Stimulated activated CD8-positive, alpha-beta memory T cell treated with anti-CD3 and anti-CD28 coated beads, Interleukin-7, amount 100 ng/mL, for 24 hours (primary cell): ENCODE data around the gene BICRA.
A peak's percentile ranks its signal among the peaks of the same experiment; 100 is the strongest.

ENCODE experiments used
- DNase-seq: peaks from one replicate; pipeline ENCODE4 v3.0.0-alpha.2; 2020; ENCODE audit warnings: low read depth

Gene BICRA

DNA sequence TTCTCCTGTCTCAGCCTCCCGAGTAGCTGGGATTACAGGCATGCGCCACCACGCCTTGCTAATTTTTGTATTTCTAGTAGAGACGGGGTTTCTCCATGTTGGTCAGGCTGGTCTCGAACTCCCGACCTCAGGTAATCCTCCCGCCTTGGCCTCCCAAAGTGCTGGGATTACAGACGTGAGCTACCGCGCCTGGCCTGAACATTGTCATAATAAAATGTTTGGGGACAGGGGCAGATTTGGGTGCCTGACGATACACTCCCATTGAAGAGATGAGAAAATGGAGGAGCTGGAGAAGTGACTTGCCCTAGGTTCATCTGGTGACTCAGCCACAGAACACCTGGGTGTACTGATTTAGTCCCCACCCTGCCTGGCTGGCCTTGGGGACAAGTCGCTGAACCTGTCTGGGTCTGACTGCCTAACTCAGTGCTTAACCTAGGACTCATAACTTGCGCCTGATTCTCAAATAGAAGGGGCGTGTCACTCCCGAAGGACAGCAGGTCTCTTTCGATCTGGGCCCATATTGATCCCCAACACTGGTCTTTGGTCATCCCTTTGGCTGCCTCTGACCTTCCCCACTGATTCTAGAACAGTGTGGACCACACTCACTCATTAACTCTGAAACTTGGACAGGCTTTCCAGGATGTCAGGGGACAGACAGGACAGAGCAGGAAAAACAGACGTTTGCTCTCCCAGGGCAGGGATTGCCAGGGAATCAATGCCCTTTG is 7.6 kb upstream of the BICRA start:
- no peak for DNase-seq

DNA sequence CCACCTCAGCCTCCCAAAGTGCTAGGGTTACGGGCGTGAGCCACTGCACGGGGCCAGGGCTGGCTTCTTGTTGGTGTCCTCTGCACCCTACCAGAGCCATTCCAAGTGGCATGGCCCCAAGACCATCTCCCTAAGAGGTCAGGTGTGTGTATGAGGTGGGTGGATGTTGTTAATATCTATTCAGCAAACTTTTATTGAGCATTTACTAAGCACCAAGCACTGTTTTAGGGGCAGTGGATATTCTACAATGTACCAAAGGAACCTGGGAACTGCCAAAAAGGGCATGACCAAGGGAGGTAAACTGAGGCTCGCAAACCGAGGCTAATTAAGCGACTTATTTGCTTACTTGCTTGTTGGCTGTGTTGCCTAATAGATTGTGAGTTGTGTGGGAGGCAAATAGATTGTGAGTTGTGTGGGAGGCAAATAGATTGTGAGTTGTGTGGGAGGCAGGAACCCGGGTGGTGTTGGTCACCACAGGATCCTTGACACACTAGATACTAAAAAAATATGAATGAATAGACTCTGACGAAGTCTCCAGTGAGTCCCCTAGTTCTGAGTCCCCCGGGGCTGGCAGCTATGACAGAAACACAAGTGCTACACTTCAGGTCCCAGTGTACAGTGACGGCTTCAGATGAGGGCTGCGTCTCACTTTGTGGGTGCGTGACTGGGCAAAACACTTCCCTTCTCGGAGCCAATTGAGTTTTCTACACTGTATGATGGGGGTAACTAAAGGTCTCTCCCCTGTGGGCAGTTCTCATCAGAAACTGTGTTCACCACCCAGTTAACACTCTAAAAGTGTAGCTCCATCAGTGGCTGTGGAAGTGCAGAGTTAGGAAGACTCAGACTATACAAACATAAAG is 5.0 kb upstream of the BICRA start:
- no peak for DNase-seq

DNA sequence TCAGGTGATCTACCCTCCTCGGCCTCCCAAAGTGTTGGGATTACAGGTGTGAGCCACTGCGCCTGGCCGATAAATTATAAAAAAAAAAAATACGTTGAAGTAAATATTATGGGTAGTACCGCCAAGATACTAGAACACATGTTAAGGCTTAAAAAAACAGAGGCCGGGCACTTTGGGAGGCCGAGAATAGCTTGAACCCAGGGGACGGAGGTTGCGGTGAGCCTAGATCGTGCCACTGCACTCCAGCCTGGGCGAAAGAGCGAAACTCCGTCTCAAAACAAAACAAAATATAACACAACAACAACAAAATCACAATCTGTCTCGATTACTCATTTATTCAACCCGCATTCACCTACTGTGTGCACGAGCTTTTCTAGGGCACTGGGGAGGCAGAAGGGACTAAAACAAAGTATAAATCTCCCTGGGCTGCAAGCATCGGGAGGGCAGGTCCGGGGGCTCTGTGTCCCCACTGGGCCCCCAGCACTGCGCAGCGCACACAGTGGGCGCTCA is 1.3 kb upstream of the BICRA start:
- DNase-seq, result no peak

DNA sequence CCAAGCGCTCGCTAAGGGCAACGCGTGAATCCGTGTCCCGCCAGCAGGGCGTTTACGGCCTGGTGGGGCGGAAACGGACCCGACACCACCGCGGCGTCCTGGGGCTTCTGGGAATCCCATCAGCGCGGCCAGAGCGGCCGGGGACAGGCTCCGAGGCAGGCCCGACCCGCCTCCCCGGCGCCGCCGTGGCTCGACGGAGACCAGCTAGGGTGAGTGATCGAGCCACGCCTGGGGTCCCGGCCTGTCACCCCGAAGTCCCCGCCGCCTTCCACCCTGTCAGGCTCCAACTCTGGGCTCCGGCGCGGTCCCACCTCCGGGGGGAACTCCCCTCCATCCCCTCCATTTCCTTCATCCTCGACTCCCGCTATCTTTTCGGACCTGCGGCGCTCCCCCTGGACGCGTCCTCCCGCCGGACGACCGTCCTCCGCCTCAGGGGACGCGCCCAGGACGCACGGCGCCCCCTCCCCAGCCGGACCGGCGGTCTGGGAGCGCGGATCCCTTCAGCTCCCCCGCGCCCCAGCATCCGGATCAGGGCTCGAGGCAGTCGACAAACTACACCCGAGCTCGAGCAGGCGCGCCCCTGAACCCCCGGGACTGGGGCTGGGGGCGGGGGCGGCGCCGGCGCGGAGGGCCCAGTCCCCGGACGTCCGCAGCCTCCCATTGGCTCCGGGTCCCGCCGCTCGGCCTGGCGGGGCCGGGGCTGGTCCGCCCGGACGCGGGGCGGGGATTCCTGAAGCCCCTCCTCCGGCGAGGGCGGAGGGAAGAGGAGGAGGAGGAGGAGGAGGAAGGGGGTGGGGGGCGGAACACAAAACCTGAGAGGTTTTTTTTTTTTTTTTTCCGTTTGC is 638 bp upstream of the BICRA start:
- DNase-seq, result peak; percentile 90

DNA sequence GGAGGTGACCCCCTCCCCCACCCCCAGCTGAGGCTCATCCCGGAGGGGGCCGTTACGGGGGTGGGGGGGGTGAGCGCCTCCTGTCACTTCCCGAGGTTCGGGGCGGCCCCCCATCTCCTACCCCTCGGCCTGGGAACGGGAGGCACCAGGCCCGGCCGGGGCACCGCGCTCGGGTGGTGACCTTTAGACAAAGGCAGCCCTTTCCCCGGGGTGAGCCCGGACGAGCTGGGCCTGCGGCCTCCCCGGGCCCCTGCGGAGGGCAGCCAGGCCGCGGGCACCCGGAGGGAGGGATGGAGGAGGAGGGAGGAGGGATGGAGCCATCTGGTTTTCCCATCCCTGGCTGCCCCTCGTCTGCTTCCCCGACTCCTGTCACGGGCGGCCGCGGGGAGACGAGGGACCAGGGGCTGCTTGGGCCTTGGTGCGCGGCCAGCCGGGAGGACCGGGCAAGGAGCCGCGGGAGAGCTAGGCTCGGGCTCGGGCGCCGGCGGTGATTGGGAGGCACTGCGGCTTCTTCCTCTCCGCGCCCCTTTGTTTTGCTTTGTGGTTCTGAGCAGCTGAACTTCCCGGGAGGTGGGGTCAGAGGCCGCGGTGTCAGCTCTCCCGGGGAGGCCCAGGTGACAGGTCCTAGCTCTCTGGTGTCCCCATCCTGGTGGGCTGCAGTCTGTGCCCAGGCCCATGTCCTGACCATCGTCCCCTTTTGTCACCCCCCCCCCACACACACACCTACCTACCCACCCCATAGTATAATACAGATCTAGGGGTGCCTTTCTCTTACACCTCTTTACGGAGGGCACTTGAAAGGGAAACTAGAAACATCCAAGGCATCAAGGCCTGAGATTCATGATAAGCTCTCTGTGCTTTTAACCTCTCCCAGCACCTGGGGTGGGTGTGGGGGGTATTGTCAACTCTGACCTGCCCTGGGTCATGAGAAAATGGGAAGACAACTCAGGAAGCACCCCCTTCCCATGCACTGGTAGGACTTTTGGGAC is 1.3 kb downstream of the BICRA start:
- DNase-seq, result no peak

DNA sequence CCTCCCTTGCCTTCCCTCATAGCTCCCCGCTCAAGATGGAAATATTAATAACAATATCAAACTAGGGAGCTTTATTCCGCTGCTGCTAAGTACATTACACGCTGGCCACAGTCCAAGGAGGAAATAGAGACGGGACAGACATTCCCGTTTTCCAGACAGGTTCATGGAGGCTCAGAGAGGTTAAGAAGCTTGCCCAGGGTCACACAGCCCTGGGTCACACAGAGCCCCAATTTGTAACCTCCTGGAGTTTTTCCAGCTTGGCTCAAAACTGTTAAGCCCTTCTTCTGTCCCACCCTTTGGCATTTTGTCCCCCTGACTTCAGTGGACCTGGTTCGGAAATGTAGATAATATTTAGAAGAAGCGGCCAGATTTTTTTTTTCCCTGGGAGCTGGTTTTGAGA is 2.0 kb downstream of the BICRA start:
- DNase-seq, result no peak

DNA sequence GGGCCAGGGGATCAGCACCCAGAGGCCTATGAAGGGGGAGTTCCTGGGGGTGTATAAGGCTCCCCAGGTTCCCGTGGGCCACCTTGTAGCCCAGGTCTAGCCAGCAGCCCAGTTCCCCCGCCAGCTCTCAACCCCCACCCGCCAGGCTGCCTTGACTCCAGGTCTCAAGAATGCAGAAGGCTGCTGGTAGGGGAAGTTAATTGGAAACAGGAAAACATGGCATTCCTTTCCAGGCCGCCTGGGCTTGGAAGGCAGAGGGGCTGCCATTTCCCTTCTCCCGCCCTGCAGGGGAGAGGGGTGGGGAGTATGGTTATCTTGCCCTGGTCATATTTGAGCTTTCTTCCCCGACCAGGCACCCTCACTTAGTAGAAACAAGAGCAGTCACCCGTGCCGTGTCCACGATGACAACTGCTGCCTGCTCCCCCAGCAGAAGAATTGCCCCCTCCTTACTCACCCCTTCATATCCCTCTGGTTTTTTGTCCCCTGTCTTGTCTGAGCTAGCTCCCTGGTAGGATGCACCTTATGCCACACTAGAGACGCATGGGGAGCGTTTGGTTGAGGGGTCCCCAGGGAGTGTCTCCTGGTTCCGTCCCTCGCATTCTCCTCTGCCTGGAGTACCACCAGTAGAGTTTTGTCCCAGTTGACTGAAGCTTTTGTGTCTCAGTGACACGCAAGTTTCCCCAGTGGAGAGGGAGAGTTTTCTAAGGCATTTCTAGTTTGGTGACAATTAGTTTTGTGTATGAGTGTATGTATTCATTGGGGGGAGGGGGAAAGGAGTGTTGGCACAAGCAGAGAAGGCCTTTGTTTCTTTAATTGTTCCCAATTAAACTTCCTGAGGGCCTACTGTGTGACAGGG is 4.5 kb downstream of the BICRA start:
- no peak for DNase-seq

DNA sequence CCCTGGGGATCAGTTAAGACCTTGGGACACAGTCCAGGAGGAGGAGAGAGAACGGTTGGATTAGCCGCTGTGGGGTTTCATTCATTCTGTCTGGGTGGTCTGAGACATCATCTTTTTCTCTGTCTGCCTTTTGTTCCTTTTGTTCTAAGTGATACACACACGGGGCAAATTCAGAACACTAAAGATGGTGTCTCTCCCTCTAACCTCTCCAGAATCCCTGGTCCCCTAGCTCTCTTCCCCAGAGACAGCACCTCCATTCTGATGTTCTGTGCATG is 5.0 kb downstream of the BICRA start:
- DNase-seq, result no peak

DNA sequence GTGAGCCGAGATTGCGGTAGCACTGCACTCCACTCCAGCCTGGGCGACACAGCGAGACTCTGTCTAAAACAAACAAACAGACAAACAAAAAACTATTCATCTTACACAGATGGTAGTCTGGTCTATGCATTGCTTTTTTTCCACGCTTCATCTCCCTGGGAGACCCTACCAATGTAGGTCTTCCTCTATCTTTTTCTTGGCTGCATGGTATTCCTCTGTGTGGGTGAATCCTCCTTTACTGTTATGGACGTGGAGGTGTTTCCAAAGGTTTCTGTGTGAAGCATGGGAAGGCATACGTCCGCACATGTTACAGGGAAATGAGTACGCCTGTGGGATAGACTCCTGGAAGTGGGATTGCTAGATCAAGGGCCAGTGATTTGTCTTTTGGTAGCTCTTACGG is 5.6 kb downstream of the BICRA start:
- no peak for DNase-seq

DNA sequence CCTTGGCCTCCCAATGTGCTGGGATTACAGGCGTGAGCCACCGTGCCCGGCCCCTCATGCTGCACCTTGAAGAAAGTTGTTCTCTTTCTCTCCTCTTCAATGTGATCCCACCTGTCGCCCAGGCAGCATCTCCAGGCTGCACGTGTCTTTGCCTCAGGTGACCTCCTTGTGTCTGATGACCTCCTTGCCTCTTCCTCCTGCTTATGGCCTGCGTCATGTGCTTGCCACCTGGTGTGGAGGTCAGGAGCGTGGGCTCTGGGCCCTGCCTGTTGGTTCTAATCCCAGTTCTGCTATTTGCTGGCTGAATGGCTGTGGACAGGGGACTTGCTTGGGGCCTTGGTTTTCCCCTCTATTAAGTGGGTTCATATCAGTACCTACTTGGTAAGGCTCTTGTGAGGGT is 6.3 kb downstream of the BICRA start:
- DNase-seq, result no peak

DNA sequence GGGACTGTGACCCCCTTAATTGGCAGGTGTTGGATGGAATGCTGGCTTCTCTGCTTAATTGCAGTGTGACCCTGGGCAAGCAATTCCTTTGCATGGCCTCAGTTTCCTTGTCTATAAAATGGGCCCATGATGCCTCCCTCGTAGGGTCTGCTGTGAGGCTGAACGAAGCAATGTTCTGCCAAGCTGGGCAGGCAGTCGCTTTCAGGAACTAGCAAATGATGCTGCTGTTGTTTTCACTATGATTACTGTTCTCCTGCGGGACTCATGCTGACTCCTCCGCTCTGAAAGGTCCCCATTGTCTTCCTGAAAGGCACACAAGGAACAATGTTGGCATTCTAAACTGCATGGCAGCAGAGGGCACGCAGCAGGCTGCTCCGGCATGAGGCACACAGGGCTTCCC is 6.8 kb downstream of the BICRA start:
- no peak for DNase-seq

DNA sequence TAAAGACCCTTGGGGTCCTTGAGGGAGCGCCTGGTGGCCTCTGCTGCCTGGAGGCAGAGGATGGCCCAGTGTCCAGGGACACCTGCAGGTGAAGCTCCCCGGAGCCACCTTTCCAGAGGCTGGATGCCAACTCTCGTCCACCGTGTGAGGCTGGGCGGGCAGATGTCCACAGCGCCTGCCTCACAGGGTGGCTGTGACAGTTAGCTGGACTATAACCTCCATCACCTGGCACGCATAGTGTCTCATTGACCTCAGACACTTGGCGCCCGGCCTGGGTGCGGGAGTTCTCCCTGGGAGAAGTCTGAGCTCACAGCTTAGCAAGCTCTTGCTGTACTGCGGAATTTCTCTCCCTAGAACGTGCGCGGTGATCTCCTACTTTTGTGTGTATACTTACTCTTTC is 9.8 kb downstream of the BICRA start:
- no peak for DNase-seq

DNA sequence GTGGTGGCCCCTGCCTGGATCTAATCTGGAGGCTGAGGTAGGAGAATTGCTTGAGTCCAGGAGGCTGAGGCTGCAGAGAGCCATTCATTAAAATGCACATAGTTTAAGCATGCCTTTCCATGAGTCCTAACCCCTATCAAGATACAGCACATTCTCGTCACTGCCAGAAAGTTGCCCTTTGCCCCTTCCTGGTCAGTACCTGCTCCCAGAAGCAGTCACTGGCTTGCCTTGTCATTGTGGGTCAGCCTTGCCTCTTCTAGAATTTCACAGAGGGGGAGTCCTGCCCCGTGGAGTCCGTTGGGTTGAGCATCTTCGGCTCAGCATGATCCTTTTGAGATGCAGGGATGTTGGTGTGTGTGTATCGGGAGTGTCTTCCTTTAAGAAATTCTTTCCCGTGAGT is 10.8 kb downstream of the BICRA start:
- no peak for DNase-seq

DNA sequence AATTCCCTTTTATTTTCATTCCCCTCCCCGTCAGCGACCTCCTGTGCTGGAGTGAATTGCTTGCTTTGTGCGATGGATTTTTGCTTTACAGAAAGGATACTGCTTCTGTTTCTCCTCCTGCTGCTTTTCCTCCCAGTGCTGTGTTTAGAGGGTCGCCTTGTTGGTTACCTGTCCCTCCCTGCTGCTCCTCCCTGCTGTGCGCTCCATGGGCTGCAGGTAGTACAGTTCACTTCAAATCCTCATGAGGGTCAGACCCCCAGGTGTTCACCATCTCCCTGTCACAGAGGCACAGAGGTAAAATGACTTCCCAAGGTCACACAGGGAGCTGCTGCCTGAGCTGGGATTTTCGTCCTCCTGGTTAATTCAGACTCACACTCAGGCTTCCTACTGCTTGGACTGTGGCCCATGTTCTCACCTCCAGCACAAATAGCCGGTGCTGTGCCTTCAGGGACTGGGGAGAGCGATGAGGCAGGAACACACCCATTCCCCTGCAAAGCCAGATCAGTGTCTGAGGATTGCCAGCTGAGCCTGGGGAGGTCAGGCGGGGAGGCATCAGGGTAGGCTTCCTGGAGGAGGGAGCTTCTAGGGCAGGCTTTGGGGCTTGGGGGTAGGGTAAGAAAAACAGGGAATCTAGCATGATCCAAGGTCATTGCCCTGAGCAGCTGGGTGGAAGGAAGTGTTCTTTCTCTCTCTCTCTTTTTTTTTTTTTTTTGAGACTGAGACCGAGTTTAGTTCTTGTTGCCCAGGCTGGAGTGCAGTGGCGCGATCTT is 14.4 kb downstream of the BICRA start:
- DNase-seq, result no peak

DNA sequence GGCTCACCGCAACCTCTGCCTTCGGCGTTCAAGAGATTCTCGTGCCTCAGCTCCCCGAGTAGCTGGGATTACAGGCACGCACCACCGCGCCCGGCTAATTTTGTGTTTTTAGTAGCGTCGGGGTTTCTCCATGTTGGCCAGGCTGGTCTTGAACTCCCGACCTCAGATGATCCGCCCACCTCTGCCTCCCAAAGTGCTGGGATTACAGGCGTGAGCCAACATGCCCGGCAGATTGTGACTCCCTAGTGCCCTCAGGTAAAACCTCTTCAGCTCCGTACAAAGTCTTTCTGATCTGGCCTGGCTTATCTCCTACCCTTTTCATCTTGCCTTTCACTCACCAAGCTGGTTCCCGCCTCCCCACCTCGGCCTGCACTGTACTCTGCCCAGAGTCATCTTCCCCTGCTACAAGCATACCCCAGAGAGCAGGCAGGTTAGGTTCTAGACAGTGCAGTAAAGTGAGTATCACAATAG is 15.0 kb downstream of the BICRA start:
- DNase-seq, result no peak

DNA sequence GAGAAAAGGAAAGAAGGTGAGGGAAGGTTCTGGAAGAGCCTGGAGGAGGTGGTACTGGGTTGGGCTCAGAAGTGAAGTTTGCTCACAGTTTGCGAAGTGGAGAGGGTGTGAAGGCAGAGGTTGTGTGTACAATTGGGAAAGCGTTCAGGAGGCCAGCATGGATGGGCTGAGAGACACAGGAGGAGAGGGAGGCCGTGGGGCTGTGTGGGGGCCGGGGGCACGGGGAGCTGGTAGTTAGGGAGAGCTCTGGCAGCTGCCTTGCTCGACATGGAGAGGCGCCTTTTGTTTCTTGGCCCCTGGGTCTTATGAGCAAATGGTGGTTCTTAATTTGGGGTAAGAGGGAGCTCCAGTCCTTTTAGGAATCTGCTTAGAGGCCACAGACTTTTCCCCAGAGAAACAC is 16.7 kb downstream of the BICRA start:
- no peak for DNase-seq

DNA sequence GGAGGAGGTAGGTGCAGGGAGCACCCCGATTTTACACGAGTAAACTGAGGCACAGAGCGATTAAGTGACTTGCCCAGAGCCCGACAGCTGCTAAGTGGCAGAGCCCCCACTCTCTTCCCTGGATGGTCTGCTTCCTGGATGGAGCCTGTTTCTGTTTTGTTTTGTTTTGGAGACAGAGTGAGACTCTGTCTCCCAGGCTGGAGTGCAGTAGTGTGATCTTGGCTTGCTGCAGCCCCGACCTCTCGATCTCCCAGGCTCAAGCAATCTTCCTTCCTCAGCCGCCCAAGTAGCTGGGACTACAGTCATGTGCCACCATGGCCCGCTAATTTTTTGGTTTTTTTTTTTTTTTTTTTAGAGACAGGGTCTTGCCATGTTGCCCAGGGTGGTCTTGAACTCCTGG is 17.3 kb downstream of the BICRA start:
- DNase-seq, result no peak

DNA sequence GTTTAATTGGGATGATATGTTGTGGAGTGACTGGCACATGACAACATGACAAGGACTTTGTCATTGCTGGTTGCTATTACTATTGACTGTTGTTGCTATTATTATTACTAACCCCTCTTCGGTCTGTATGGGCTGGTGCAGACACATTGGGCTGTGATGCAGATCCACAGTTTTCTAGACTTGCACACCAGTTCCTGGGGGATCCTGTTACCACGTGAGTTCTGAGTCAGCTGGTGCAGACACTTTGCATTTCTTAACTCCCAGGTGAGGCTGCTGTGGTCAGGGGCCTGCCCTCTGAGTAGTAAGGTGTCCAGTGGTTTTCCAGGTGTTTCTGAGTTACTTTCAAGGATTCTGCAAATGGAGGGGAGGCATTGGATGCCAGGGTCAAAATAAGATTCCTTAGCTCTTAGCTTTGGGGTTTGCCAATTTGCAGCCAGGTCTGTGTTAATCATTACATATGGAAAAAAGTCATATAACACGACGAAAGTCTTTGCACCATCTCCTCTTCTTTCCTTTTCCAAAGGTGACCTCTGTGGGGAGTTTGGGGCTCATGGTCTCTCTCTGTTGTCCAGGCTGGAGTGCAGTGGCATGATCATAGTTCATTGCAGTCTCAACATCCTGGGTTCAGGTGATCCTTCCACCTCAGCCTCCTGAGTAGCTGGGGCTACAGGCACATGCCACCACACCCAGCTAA is 19.3 kb downstream of the BICRA start:
- no peak for DNase-seq

DNA sequence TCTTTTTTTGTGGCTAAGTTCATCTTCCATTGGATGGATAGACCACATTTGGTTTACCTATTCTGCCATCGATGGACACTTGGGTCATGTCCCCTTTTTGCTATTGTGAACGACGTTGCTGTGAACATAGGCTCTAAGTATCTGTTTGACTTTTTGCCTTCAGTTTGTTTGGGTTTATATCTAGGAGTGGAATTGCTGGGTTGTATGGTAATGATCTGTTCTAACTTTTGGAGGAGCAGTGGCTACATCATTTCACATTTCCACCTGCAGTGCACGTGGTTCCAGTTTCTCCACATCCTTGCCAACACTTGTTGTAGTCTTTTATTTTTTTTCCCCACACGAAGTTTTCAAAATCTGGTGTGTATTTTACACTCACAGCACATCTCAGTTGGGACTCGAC is 21.7 kb downstream of the BICRA start:
- no peak for DNase-seq
